Measurements from ENCODE around the gene HSFX2.
"Not testable (repeated sequence)": the region's sequence is repeated elsewhere in the genome, so short reads cannot be mapped to it uniquely, and the experiment has no call there.

HSFX2 gene, protein sequence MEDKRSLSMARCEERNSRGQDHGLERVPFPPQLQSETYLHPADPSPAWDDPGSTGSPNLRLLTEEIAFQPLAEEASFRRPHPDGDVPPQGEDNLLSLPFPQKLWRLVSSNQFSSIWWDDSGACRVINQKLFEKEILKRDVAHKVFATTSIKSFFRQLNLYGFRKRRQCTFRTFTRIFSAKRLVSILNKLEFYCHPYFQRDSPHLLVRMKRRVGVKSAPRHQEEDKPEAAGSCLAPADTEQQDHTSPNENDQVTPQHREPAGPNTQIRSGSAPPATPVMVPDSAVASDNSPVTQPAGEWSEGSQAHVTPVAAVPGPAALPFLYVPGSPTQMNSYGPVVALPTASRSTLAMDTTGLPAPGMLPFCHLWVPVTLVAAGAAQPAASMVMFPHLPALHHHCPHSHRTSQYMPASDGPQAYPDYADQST

DNA sequence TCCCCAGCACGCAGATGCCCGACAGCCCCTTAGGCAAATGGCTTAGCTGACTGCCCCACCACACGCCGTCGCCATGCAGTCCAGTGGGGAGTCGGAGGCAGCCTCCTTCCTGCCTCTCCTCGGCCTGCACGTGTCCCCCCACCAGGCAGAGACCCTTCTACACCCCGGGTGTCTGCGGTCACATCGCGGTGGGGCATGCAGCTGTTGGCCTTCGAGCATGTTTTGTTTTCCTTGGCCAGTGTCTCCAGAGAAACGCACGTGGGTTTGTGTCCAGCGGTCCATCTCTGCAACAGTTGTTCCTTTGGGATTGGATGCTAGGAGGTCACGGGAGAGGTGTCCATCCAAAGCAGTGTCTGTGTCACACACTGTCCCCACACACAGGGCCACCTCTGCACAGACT lies at the start of gene HSFX2:
HSFX2 (minus strand) TSS at position 101 of the 400 bp plus-strand sequence. CDS start 614 bp downstream, outside the sequence.
- not testable (repeated sequence) for DNase-seq

DNA sequence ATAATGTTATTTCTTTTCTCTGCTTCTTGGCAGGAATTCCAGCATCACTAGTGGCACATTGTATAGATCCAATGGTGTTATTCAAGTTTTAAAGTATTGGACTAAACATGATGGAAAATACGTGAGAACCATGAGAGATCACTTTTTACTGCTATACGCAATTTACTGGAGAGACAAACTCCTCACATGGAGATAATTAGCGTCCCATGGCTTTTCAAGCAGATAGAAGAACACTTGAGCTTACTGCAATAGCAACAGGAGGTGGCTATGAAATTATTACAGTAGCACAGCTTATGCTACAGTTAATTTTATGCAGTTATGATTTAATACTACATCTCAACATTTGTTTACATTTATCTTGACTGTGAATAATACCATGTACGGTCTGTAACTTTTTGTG lies 48.4 kb upstream of the HSFX2 start:
- DNase-seq = no peak

DNA sequence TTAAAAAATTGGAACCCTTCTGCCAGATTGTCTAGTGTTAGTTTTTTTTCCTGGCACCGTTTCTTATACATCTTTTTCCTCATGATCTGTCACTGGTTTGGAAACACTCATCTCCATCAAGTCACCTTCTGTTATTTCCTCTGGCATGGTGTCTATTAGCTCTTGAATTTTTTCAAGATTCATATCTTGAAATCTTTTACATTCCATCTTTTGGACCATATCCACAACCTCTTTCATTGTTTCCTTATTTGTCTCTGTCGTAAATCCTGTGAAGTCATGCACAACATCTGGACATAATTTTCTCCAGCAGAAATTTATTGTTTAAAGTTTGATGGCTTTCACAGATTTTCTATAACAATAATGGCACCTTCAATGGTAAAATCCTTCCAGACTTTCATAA lies 46.7 kb upstream of the HSFX2 start:
- DNase-seq = no peak

DNA sequence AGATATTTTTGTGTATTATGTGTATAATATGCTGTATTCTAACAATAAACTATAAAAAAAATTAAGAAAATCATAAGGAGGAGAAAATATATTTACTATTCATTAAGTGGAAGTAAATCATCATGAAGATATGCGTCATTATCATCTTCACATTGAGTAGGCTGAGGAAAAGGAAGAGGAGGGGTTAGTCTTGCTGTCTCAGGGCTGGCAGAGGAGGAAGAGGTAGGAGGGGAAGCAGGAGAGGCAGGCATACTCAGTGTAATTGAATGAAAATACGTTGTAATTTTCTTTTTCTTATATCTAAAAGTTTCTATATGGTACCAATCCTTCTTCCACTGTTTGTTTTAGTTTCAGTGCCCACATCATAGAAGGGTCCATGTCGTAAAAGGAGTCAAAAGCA lies 46.3 kb upstream of the HSFX2 start:
- DNase-seq = no peak

DNA sequence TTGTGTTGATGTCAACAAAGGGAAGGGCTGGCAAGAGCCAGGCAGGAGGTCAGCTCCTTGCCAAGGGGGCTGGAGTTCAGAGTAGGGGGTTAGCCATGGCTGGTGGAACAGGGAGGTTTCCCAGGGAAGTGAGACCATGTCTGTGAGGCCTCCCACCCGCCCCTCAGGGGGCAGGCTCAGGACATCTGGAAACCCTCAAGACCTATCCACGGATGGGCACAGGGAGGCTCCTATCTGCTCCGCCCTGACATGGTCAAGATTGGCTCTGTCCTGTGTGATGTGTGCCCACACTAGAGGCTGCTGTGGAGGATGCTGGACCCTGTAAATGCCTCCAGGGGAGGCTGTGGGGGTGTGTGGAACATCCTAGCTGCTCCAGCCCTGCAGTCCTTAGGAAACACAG lies 44.5 kb upstream of the HSFX2 start:
- no peak for DNase-seq

DNA sequence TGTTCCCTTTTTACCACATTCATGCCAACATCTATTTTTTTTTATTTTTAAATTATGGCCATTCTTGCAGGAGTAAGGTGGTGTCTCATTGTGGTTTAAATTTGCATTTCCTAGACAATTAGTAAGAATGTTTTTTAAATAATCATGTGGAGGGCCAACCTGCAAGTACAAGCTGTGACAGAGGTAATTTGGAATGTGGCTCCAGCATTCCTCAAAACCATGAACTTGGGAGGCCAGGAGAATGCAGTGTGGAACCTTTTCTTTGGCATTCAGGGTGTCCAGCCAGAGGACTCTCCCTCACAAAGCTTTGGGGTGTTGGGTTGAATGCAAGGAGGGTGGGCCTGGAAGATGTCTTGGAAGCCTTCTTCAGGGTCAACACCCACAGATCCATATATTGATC lies 43.7 kb upstream of the HSFX2 start:
- DNase-seq = no peak

DNA sequence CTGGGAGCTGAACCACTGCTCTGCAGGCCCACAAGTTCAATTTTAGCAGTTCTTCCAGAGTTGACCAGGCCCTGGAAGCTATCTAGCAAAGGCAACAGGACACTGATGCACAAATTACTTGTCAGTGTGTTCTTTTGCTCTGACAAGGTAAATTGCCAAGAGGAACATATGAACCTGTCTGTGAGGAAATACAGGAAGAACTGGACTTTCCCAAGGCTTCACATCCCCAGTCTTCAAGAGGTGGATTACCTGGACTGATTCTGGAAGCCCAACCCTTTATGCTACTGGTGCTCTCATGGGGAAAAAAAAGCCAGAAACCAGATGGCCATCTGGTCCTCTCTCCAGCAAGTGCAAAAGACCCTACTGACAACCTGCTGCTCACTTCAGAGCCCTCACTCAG lies 38.4 kb upstream of the HSFX2 start:
- DNase-seq = no peak

DNA sequence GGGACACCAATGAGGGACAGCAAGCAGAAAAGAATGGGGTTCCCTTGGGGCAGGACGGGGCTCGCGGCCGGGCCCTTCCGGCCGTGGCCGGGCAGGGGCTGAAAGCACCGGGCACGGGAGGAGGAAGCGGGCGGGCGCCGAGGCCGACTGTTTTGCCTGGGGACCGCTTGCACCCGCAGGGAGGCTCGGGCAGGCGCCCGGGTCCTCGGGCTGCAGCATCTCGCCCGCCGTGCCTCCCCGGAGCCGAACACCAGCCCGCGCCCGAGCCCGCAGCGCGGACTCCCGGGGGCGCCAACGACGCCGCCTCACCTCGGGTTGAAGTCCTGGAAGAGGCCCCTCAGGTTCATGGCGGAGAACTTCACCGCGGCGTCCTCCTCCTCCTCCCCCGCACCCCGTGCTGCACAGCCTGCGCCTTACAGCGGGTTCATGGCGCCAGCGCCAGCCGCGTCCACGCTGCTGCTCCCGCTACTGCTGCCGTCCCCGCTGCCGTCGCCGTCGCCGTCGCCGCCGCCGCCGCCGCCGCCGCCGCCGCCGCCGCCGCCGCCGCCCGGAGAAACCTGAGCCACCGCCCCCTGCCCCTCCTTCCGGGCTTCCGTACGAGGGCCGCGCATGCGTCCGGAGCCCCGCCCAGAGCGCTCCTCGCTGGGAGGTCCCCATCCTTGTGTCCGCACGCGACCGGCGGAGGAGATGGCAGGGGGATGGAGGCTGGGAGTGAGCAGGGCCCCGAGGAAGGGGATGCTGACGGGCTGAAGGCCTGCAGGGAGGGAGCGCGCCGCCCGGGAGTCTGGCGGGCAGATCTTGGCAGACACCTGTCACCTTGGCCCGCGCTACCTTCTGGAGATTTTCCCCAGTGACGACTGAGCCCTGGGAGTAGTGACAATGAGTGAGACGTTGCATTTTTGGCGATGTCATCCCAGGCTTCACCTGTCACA lies 36.4 kb upstream of the HSFX2 start, which contains the start of gene TMEM185A:
TMEM185A (minus strand) TSS at position 559 of the 932 bp plus-strand sequence; CDS start at position 347, 212 bp downstream.
- DNase-seq = peak; percentile 40

DNA sequence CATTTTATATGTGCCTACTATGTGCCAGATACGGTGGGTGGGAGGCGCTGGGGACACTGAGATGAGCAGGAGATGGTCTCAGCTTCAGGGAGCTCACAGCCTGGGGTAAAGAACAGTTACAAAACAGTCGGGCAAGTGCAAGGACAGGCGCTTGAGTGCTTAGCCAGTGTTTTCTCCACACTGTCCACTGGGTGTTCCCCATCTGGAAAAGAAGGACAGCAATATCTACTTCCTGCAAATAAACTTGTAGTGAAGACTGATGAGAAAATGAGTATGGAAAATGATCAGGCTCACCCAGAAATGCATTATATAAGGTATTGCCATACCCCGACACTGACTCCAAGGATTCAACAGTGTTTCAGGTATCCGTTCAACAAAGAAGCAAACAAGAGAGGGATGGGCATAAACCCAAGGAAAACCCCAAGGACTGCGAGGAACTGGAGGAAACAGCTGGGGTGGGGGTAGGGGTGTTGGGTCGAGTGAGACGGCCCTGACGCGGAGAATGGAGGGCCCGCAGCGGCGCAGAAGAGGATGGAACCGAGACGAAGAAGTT lies 35.6 kb upstream of the HSFX2 start:
- no peak for DNase-seq

DNA sequence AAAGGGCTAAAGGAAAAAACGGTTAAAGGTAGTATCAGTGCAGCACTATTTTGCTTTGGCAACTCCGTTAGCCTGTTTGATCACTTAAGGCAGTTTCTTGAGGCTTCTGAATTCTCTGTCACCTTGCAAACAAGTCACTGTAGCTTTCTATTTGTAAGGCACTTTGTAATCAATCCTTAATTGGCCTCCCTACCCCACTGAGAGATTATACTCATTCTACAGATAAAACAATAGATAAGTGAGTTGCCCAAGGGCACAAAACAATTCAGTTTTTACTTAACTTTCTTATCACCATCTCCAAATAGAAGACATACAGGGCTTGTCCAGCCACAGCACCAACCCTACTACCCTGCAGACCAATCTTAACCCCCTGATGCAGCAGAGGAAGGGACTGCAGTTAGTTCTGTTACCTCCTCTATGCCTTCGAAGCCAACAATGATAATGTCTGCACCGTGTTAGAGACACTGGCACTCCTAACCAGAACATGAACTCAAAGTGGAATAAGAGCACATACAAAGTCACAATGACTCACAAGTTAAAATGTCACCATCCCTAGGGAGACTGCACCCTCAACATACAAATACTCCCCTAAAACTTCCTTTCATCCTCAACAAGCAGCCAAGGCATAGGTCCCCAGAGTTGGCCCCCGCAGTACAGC lies 34.7 kb upstream of the HSFX2 start:
- no peak for DNase-seq

DNA sequence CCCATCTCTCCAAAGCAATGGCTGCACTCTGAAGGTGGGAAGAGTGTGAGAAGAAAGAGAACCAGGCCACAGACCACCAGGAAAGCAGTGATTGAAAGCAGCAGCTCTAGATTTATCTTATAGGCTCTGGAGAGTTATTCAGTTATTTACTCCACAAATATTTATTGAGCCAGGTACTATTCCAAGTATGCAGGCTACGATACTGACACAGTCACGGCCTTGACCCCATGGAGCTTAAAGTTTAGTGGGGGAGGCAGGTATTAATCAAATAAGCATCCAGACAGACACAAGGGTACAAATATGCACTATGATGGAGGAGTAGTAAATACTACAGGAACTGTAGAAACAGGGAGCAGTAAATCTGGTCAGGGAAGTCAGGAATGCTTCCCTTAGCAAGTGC lies 33.7 kb upstream of the HSFX2 start:
- DNase-seq = no peak

DNA sequence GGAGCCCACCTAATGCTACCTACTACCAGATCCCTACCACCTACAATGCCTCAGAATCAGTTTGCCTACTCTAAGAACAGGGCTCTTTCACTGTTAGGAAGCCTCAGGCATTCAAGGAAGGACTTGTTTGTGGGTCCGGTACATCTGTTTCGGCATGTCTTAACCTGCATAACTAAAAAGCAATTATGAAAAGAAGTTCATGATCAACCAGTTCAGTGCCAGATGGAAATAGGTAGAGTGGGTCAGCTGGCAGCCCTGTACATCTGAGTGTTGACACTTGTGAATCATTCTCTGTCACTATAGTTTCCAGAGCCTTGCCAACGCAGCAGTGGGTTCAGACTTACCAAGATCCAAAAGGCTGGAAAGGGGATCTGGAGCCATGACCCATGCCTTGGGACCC lies 33.2 kb upstream of the HSFX2 start:
- no peak for DNase-seq

DNA sequence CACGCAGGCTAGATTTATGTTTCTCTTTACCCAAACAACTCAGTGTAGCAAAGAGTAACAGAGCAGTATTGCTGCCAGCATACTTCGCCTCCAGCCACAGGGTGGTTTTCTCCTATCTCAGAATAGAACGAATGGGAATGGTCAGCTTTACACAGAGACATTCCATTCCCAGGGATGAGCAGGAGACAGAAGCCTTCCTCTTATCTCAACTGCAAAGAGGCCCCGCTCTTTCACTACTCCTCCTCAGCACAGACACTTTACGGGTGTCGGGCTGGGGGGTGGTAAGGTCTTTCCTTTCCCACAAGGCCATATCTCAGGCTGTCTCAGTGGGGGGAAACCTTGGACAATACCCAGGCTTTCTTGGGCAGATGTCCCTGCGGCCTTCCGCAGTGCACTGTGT lies 31.7 kb upstream of the HSFX2 start:
- DNase-seq = not testable (repeated sequence)

DNA sequence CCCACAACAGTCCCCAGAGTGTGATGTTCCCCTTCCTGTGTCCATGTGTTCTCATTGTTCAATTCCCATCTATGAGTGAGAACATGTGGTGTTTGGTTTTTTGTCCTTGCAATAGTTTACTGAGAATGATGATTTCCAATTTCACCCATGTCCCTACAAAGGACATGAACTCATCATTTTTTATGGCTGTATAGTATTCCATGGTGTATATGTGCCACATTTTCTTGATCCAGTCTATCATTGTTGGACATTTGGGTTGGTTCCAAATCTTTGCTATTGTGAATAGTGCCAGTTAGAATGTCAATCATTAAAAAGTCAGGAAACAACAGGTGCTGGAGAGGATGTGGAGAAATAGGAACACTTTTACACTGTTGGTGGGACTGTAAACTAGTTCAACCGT lies 24.5 kb upstream of the HSFX2 start:
- not testable (repeated sequence) for DNase-seq

DNA sequence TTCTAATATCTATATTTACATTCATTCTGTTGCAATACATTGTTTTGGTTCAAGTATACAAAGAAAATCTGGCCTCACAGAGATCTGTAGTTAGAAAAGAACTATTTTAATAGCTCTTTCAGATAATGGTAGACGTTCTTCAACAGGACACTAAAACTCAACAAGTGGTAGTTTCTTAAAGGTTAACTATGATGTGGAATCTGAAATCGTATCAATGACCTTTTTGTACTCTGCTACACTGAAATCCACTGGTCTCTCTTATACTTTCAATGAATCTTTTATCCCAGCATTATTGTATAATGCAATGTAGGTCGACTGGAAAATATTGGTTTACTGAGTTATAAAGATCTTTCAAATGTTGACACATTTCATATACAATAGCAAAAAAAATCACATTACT lies 23.8 kb upstream of the HSFX2 start:
- no peak for DNase-seq

DNA sequence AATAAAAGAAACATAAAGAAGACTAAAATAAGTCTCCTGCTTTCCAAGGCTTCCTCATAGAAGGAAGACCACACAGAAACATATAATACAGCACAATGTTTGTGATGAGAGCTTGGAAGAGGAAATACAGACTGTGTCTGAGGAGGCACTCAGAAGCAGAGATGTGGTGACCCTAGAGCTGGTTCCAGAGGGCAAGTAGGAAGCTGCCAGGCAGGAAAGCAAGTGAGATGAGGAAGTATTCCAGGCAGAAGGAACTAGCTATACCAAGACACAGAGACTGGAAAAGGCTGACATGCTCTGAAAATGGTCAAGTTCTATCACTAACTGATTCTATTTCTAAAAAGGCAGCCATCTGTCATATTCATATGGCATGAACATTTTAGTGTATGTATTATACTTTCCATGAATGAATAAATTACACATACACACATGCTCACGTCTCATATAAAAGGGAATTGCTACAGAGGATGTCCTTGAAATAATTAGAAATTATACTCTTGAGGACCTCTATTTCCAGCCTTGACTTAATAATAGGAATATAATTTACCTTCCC lies 16.6 kb upstream of the HSFX2 start:
- no peak for DNase-seq

DNA sequence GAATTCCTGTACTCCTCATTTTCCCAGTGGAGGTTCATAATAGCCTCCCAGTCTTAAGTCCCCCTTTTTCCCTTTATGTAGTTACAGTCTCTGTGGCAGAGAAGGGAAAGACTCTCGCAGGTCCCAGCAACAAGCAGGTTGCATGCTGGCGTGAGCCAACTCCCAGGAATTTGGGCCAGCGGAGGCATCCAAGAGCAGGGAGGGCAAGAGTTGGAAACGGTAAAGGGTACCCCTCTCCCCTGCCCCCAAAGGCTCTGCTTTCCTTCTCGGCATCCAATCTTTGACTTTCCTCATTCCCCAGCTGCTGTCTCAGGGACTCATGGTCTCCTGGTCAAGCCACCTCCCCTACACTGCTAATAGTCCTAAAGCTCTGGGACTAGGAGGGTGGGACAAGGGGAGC lies 15.4 kb upstream of the HSFX2 start:
- DNase-seq = no peak

DNA sequence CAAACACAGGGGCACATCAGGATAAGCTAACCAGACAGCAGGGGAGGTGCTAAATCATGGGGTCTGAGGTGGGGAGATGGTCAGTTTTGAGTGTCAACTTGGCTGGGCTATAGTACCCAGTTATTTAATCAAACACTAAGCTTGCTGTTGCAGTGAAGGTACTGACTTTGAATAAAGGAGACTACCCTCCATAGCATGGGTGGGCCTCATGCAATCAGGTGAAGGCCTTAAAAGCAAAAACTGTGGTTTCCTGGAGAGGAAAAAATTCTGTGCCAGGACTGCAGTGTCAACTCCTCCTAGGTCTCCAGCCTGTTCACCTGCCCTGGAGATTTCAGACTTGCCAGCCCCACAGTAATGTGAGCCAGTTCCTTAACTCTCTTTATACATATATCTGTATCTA lies 12.6 kb upstream of the HSFX2 start:
- no peak for DNase-seq

DNA sequence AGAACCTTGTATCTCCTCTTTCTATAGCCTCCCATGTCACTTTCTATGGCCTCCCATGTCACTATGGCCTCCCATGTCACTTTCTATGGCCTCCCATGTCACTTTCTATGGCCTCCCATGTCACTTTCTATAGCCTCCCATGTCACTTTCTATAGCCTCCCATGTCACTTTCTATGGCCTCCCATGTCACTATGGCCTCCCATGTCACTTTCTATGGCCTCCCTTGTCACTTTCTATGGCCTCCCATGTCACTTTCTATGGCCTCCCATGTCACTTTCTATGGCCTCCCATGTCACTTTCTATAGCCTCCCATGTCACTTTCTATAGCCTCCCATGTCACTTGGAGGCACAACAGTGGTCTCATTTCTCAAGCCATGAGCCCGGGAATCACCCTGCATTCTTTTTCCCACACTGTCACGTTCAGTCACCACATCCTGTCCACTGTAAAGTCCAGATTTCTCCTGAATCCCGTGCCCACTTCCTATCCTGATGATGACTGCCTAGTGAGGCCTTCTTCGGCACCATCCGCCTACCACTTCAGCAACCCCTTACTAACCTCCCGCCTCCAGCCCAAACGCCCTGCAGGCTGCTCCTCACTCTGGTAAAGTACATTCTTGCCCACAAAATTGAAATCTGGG lies 10.3 kb upstream of the HSFX2 start:
- DNase-seq = not testable (repeated sequence)

DNA sequence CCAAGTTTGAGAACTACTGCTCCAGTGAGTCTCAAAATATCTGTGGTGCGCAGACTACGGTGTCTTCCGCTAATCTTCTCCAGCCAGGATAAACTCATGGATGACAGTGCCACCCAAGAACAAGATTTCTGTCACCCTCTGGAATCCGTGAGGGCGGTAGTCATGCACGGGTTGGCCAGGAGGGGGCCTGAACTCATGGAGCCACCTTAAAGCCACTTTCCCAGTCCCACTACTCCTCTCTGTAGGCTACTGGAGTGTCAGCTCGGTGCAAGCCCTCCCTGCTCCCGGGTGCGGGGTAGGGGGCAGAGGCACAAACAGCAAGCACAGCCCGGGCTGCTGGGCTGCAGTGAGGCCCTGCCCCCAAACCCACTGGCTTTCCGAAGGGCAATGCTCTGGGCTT lies 3.5 kb upstream of the HSFX2 start:
- DNase-seq = not testable (repeated sequence)

DNA sequence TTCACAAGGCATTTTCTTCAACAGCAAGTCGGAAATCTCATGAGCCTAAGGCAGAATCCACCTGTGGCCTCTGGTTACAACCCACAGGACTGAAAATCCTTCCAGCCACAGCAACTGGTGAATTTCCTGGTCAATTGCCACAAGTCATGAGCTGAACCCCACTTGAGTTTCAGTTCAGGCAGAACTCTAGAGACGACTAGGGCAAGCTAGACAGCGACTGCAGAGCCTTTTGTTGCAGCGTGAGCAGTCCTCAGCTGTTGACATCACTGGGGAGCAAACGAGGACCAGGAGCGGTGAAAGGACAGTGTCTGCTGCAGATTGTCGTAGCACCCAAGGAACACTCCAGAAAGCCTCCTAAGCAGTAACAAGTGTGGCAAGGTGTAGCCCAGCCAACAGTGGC lies 829 bp upstream of the HSFX2 start:
- DNase-seq = not testable (repeated sequence)

DNA sequence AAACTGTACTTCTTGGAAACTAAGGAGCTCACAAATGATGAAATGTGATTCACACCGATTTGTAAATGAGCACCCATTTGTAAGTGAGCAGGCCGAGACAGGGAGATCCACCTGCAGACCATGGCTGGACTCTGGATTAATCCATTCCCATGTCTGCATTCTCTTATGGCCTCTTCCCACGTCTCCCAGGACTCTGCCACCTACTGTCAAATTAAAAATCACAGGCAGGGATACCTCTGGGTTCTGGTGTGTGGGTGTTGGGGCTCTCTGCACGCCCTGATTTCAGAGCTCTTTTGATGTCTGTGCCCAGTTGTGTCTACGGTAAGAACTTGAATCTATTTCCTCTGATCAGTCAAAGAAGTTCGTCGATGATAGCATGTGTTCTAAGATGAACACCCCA lies 4.1 kb downstream of the HSFX2 start:
- DNase-seq = not testable (repeated sequence)
